NT2/D1 (cell line): ENCODE measurements around the gene ATP9A.

Experiments
- YY1 ChIP-seq: IDR thresholded peaks from 2 replicates; pipeline ENCODE4 v1.6.1; 2011; ENCODE audit not compliant: insufficient read length, insufficient read depth
- ZNF274 ChIP-seq: IDR thresholded peaks from 2 replicates; pipeline ENCODE4 v1.6.1; 2011; ENCODE audit warnings: mild to moderate bottlenecking, low read depth, low read length

- TF ChIP-seq ZNF274: no peak
- no peak for TF ChIP-seq YY1
These were observed 102.6 kb downstream of the ATP9A start for GRCh38 chr20:51665543-51666118.
